ENCODE data around the gene TOP3A.

TOP3A gene

DNA sequence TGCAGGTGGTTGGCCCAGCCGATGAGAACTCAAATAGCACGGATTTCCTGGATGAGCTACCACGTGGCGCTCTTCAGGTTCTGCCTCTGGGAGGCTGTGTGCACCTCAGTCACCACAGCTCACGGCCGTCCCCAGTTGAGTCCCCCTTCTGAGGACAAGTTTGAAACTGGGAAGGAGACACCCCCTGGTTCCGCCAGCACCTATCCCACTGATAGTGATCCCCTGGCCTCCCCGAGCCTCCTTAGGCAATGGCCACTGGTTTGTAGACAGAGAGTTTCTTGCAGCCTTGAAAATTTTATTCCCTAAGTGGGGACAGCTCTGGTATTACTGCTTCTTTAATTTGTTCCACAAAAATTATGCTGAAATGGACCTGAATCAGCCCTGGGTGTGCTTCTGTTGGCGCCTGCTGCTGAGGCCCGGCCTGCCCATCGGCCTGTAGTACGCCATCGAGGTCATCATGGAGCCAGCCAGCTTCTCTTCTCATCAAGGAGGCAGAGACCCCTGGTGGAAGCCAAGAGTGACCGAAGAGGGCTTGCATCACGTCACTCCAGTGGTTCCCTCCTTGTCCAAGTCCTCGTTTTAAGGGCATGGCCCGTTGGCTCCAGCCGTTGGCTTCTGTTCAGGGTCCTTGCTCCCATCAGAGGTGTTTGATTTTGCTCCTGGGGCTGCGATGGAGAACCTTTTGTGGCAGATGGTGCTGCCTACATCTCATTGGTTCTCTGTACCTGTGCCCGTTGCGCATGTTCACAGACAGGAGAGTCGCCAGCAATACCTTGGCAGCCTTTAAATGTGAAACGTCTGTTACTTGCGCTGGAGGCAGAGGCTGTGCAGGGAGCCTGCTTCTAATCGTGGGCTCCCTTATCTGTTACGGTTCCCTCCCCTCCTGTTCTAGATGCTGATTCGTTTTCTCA is 9.6 kb upstream of the TOP3A start:
- no peak overlapping the region for H3K4me3 ChIP-seq (ENCODE audit: low read depth, low read length)
- TF ChIP-seq, protein P1, sequence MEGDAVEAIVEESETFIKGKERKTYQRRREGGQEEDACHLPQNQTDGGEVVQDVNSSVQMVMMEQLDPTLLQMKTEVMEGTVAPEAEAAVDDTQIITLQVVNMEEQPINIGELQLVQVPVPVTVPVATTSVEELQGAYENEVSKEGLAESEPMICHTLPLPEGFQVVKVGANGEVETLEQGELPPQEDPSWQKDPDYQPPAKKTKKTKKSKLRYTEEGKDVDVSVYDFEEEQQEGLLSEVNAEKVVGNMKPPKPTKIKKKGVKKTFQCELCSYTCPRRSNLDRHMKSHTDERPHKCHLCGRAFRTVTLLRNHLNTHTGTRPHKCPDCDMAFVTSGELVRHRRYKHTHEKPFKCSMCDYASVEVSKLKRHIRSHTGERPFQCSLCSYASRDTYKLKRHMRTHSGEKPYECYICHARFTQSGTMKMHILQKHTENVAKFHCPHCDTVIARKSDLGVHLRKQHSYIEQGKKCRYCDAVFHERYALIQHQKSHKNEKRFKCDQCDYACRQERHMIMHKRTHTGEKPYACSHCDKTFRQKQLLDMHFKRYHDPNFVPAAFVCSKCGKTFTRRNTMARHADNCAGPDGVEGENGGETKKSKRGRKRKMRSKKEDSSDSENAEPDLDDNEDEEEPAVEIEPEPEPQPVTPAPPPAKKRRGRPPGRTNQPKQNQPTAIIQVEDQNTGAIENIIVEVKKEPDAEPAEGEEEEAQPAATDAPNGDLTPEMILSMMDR (IDR thresholded peaks at IDR 0.05; ENCODE audit: low read depth, low read length, missing control alignments): no peak
- DNase-seq (ENCODE audit: low read depth): no peak

GRCh38 chr17:18323507-18324139 is 8.8 kb upstream of the TOP3A start:
- DNase-seq (ENCODE audit: low read depth): no peak
- TF ChIP-seq, protein P1 (IDR thresholded peaks at IDR 0.05; ENCODE audit: low read depth, low read length, missing control alignments): no peak
- no peak overlapping the region for H3K4me3 ChIP-seq (ENCODE audit: low read depth, low read length)

DNA sequence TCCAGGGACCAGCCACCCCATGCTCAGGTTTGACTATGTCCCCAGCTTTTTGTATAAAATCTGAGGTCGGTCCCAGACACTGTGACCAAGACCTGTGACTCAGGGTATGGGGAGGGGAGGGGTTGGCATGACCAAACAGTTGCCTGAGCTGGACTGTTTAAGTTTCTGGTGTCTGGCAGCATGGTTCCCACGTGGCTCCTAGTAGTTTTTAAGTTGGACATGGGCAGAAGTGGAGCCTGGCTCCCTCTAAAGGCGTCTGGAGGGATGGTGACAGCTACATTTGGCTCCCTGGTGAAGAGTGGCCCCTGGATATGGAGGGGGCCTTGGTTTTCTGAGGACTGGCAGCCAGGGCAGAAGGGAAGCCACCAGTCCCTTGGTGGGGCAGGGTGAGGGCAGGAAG is 8.2 kb upstream of the TOP3A start:
- DNase-seq (ENCODE audit: low read depth): no peak
- no peak overlapping the region for H3K4me3 ChIP-seq (ENCODE audit: low read depth, low read length)
- TF ChIP-seq, protein P1 (IDR thresholded peaks at IDR 0.05; ENCODE audit: low read depth, low read length, missing control alignments): no peak

- H3K4me3 ChIP-seq (ENCODE audit: low read depth, low read length): no peak overlapping the region
- TF ChIP-seq, protein P1 (IDR thresholded peaks at IDR 0.05; ENCODE audit: low read depth, low read length, missing control alignments): no peak
- DNase-seq (ENCODE audit: low read depth): no peak
Observed at GRCh38 chr17:18322522-18322921, 7.7 kb upstream of the TOP3A start.

GRCh38 chr17:18321309-18321708 is 6.5 kb upstream of the TOP3A start:
- H3K4me3 ChIP-seq (ENCODE audit: low read depth, low read length): no peak overlapping the region
- TF ChIP-seq, protein P1 (IDR thresholded peaks at IDR 0.05; ENCODE audit: low read depth, low read length, missing control alignments): no peak
- no peak for DNase-seq (ENCODE audit: low read depth)

- TF ChIP-seq, protein P1 (IDR thresholded peaks at IDR 0.05; ENCODE audit: low read depth, low read length, missing control alignments): no peak
- no peak for DNase-seq (ENCODE audit: low read depth)
- H3K4me3 ChIP-seq (ENCODE audit: low read depth, low read length): no peak overlapping the region
Observed at GRCh38 chr17:18320301-18320700, 5.5 kb upstream of the TOP3A start.
